WTC11 (cell line): ENCODE data around the gene SCD. TPM values are rescaled to one million over a fixed set of nuclear protein-coding genes. Genes with fewer than 3 reads are reported as not detected.

Source experiments
- ATAC-seq: fragments of 200-7000 bp; cut with Tn5 transposase; 2 replicates; pipeline ENCODE4 v1.10.0; 2021; ENCODE audit warnings: mild to moderate bottlenecking, moderate library complexity
- CTCF ChIA-PET: fragments of 300-600 bp; sonication (Branson Sonifier 250); formaldehyde crosslinking; loops from one replicate; lab custom pipeline; 2021; ENCODE audit warnings: antibody characterized with exemption; lab: Charles Lee
- POLR2A ChIA-PET: fragments of 350-600 bp; sonication (Branson Sonifier 250); formaldehyde crosslinking; loops from one replicate; lab custom pipeline; 2021; ENCODE audit warnings: antibody characterized with exemption; lab: Charles Lee
- DNase-seq: peaks from one replicate; pipeline ENCODE4 v3.0.0; 2021; ENCODE audit warnings: low spot score
- H3K27ac Mint-ChIP-seq: 2 replicates; pipeline ENCODE4 v1.8.0; 2021; ENCODE audit warnings: mixed read lengths
- H3K27me3 Mint-ChIP-seq: 2 replicates; pipeline ENCODE4 v1.8.0; 2021; ENCODE audit warnings: low read depth, mild to moderate bottlenecking, moderate library complexity, mixed read lengths
- H3K36me3 Mint-ChIP-seq: 2 replicates; pipeline ENCODE4 v1.8.0; 2021; ENCODE audit warnings: mixed read lengths
- H3K4me1 Mint-ChIP-seq: 2 replicates; pipeline ENCODE4 v1.8.0; 2022; ENCODE audit warnings: mixed read lengths
- H3K4me3 Mint-ChIP-seq: 2 replicates; pipeline ENCODE4 v1.8.0; 2021; ENCODE audit warnings: mild to moderate bottlenecking, moderate library complexity, mixed read lengths
- H3K9me3 Mint-ChIP-seq: 2 replicates; pipeline ENCODE4 v1.8.0; 2021; ENCODE audit warnings: mixed read lengths
- AFF4 ChIP-seq: sonication (generic); formaldehyde crosslinking; IDR thresholded peaks from 2 replicates; pipeline ENCODE4 v1.8.1; 2023; ENCODE audit warnings: mild to moderate bottlenecking, missing genetic modification reagents, borderline replicate concordance
- AR ChIP-seq: fragments of 250-450 bp; sonication (Bioruptor Pico); IDR thresholded peaks from 2 replicates; pipeline ENCODE4 v1.9.0; 2021; ENCODE audit warnings: mild to moderate bottlenecking
- ATF1 ChIP-seq: sonication (generic); formaldehyde crosslinking; IDR thresholded peaks from 2 replicates; pipeline ENCODE4 v1.8.1; 2023; ENCODE audit warnings: mild to moderate bottlenecking, moderate library complexity, missing genetic modification reagents
- CBFB ChIP-seq: sonication (generic); formaldehyde crosslinking; IDR thresholded peaks from 2 replicates; pipeline ENCODE4 v1.8.1; 2022; ENCODE audit warnings: mild to moderate bottlenecking, low read depth, missing genetic modification reagents
- CDX4 ChIP-seq: fragments of 250-450 bp; sonication (Bioruptor Pico); IDR thresholded peaks from 2 replicates; pipeline ENCODE4 v1.9.0; 2021; ENCODE audit warnings: moderate library complexity, mild to moderate bottlenecking, inconsistent platforms, borderline replicate concordance
- E2F4 ChIP-seq: sonication (generic); formaldehyde crosslinking; IDR thresholded peaks from 2 replicates; pipeline ENCODE4 v1.8.1; 2022; ENCODE audit warnings: low read depth, mild to moderate bottlenecking, moderate library complexity, missing genetic modification reagents, borderline replicate concordance
- E2F5 ChIP-seq: sonication (generic); formaldehyde crosslinking; IDR thresholded peaks from 2 replicates; pipeline ENCODE4 v1.8.1; 2022; ENCODE audit warnings: mild to moderate bottlenecking, moderate library complexity, missing genetic modification reagents
- EMX1 ChIP-seq: fragments of 250-450 bp; sonication (Bioruptor Pico); IDR thresholded peaks from 2 replicates; pipeline ENCODE4 v1.8.0; 2021; ENCODE audit warnings: mild to moderate bottlenecking
- ERG ChIP-seq: fragments of 250-450 bp; sonication (Bioruptor Pico); IDR thresholded peaks from 2 replicates; pipeline ENCODE4 v1.8.0; 2021; ENCODE audit warnings: mild to moderate bottlenecking
- FOXJ3 ChIP-seq: sonication (generic); formaldehyde crosslinking; IDR thresholded peaks from 2 replicates; pipeline ENCODE4 v1.9.0; 2021; ENCODE audit warnings: missing genetic modification reagents, mild to moderate bottlenecking, borderline replicate concordance
- GTF2I ChIP-seq: fragments of 250-450 bp; sonication (Bioruptor Pico); conservative IDR thresholded peaks from 2 replicates; pipeline ENCODE4 v1.4.0; 2021; ENCODE audit warnings: mild to moderate bottlenecking
- HMGA2 ChIP-seq: fragments of 250-450 bp; sonication (Bioruptor Pico); IDR thresholded peaks from 2 replicates; pipeline ENCODE4 v1.4.0; 2021; ENCODE audit warnings: mild to moderate bottlenecking, moderate library complexity
- JAZF1 ChIP-seq: fragments of 250-450 bp; sonication (Bioruptor Pico); IDR thresholded peaks from 2 replicates; pipeline ENCODE4 v1.9.0; 2021; ENCODE audit warnings: moderate library complexity, mild to moderate bottlenecking, inconsistent platforms
- MLX ChIP-seq: sonication (generic); formaldehyde crosslinking; IDR thresholded peaks from 2 replicates; pipeline ENCODE4 v1.8.1; 2023; ENCODE audit warnings: mild to moderate bottlenecking, missing genetic modification reagents, moderate library complexity
- MYBL2 ChIP-seq: sonication (generic); formaldehyde crosslinking; IDR thresholded peaks from 2 replicates; pipeline ENCODE4 v1.8.1; 2023; ENCODE audit warnings: mild to moderate bottlenecking, moderate library complexity, missing genetic modification reagents
- NFATC4 ChIP-seq: fragments of 250-450 bp; sonication (Bioruptor Pico); IDR thresholded peaks from 2 replicates; pipeline ENCODE4 v1.9.0; 2021; ENCODE audit warnings: mild to moderate bottlenecking
- NR1H2 ChIP-seq: sonication (generic); formaldehyde crosslinking; IDR thresholded peaks from 2 replicates; pipeline ENCODE4 v1.9.0; 2021; ENCODE audit warnings: mild to moderate bottlenecking, moderate library complexity, missing genetic modification reagents
- PRRX2 ChIP-seq: fragments of 250-450 bp; sonication (Bioruptor Pico); IDR thresholded peaks from 2 replicates; pipeline ENCODE4 v1.8.0; 2021; ENCODE audit warnings: mild to moderate bottlenecking
- RORB ChIP-seq: fragments of 250-450 bp; sonication (Bioruptor Pico); IDR thresholded peaks from 2 replicates; pipeline ENCODE4 v1.9.0; 2021; ENCODE audit warnings: mild to moderate bottlenecking
- SMAD4 ChIP-seq: sonication (generic); formaldehyde crosslinking; IDR thresholded peaks from 2 replicates; pipeline ENCODE4 v1.8.0; 2022; ENCODE audit warnings: mild to moderate bottlenecking, missing genetic modification reagents
- SOX15 ChIP-seq: fragments of 250-450 bp; sonication (Bioruptor Pico); IDR thresholded peaks from 2 replicates; pipeline ENCODE4 v1.9.0; 2021; ENCODE audit warnings: mild to moderate bottlenecking
- SP1 ChIP-seq: sonication (generic); formaldehyde crosslinking; conservative IDR thresholded peaks from 2 replicates; pipeline ENCODE4 v1.8.1; 2022; ENCODE audit warnings: missing genetic modification reagents
- USF2 ChIP-seq: sonication (generic); formaldehyde crosslinking; IDR thresholded peaks from 2 replicates; pipeline ENCODE4 v1.8.1; 2023; ENCODE audit warnings: mild to moderate bottlenecking, missing genetic modification reagents, moderate library complexity
- ZNF416 ChIP-seq: fragments of 250-450 bp; sonication (Bioruptor Pico); IDR thresholded peaks from 2 replicates; pipeline ENCODE4 v1.9.0; 2021; ENCODE audit warnings: mild to moderate bottlenecking, inconsistent platforms
- total RNA-seq: library from RNA; stranded (reverse); gene quantifications from 3 replicates; pipeline ENCODE4 v1.2.3, GENCODE V29; 2021

Gene SCD
- total RNA-seq, 1 experiment from 2014 or later: 556 TPM

GRCh38 chr10:100364735-100365391 lies 17.8 kb downstream of the SCD start:
- CTCF ChIA-PET: interaction anchor here (1.0 to 1.9 kb wide), 3 partner anchors 8 to 154 kb away, joined by 3 to 8 read pairs (median 3); no protein-coding TSS in a partner anchor
- Mint-ChIP-seq H3K4me1 (peaks cover 21% of the 10 kb centered on the region), H3K27ac (peak overlapping the region; percentile 22), H3K9me3 (no peaks in the 10 kb centered on the region), H3K4me3 (no peak overlapping the region), H3K27me3 (no peaks in the 10 kb centered on the region), H3K36me3 (peaks cover 34% of the 10 kb centered on the region)
- POLR2A ChIA-PET: interaction anchor here (0.6 kb wide), 1 partner anchor 31 kb away, joined by 3 read pairs; no protein-coding TSS in a partner anchor
- peak; percentile 78 for ATAC-seq
- TF ChIP-seq E2F4 (CRISPR knock-in tag) (no peak), MLX (no peak), CBFB (no peak), NR1H2 (no peak), AR (0 out of 2 replicates have a peak, but pooled peaks have one; percentile 81), ATF1 (CRISPR knock-in tag) (no peak), NFATC4 (CRISPR knock-in tag) (peak; percentile 26; the same call in 1 of the 2 replicates), FOXJ3 (CRISPR knock-in tag) (no peak), MYBL2 (CRISPR knock-in tag) (no peak), PRRX2 (0 out of 2 replicates have a peak, but pooled peaks have one; percentile 74), SOX15 (CRISPR knock-in tag) (no peak), E2F5 (CRISPR knock-in tag) (no peak), RORB (no peak), EMX1 (CRISPR knock-in tag) (peak; percentile 35; the same call in 1 of the 2 replicates), GTF2I (no peak), ZNF416 (CRISPR knock-in tag) (peak; percentile 33; the same call in 1 of the 2 replicates), AFF4 (CRISPR knock-in tag) (no peak), USF2 (CRISPR knock-in tag) (peak; percentile 82), SP1 (CRISPR knock-in tag) (no peak), HMGA2 (CRISPR knock-in tag) (no peak), SMAD4 (no peak), ERG (CRISPR knock-in tag) (0 out of 2 replicates have a peak, but pooled peaks have one; percentile 31), CDX4 (CRISPR knock-in tag) (no peak), JAZF1 (CRISPR knock-in tag) (no peak)
- no peak for DNase-seq
